ENCODE data around the gene CIRBP. TPM values are rescaled to one million over a fixed set of nuclear protein-coding genes. Genes with fewer than 3 reads are reported as not detected.
A peak's percentile ranks its signal among the peaks of the same experiment; 100 is the strongest.

Gene CIRBP
- total RNA-seq, 5 donors from 2014 or later (not counting 1 experiment from before 2014, with no cell fraction given): 477 to 682 (median 657) TPM

DNA sequence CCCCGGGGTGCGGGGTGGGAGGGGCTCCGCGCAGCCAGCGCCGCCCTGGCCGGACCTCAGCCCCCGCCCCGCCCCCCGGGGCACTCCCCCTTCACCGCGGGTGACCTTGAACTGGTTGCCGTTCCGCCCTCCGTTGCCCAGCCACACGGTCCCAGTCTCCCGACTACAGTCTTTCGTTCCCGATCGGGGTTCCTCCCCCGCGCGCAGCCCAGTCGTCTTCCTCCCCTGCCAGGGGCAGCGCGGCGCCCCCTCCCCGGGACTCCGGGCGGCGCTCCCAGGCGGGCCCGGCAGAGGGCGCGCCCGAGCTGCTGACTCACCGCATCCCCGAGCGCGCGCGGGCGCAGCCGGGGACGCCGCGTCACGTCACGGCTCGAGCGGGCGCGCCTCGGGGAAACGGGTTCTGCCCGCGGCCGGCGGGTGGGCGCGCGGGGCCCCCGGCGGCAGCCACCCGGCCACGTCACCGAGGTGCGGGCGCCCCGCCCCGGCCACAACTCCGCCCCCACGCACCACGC, 20.3 kb upstream of the CIRBP start:
- WGBS (ENCODE audit: insufficient coverage): 2% methylated on average over 67 of the region's 74 CpGs
- peak; percentile 38 to 44 (median 40) for ATAC-seq (replicated peaks in 1 of 4)
- Mint-ChIP-seq H3K27me3 (no peaks in the 10 kb centered on the region), H3K4me3 (peak overlapping the region; percentile 55 to 77 (median 68)), H3K36me3 (peaks cover 3% of the 10 kb centered on the region), H3K4me1 (peaks cover 11 to 14% (median 12%) of the 10 kb centered on the region in 3 donors), H3K9me3 (no peaks in the 10 kb centered on the region), H3K27ac (peak overlapping the region; percentile 61 to 78)
- no peaks in the 10 kb centered on the region for H3K27me3 ChIP-seq (replicated peaks in 1 of 2; ENCODE audit: control insufficient read depth in 2 of 2, extremely low read depth in 1 of 2, insufficient read depth in 2 of 2, low read length in 1 of 2)
- H3K4me1 ChIP-seq (ENCODE audit: control insufficient read depth in 1 of 2, extremely low read depth in 1 of 2, insufficient read depth in 2 of 2, low read length in 2 of 2): peaks cover 16 to 59% of the 10 kb centered on the region in 2 experiments
- H3K9me3 ChIP-seq: no peaks in the 10 kb centered on the region
- POLR2A ChIA-PET: no interaction called here
- peak overlapping the region; percentile 88 for H3K27ac ChIP-seq (ENCODE audit: low read length)
- CTCF ChIA-PET: interaction anchor here in 1 of 2 donors (0.6 kb wide), 1 partner anchor 20 kb away, joined by 3 read pairs; the partner anchor contains the start of gene CIRBP
- peaks cover 8 to 13% of the 10 kb centered on the region in 2 donors for H3K36me3 ChIP-seq (ENCODE audit: control insufficient read depth in 2 of 2, extremely low read depth in 1 of 2, insufficient read depth in 1 of 2, low read length in 1 of 2)
- H3K4me3 ChIP-seq (ENCODE audit: control insufficient read depth in 1 of 2, extremely low read depth in 1 of 2, low read length in 1 of 2): peak overlapping the region; percentile 51 to 66
- DNase-seq: peak; percentile 64 to 93 (median 79)

DNA sequence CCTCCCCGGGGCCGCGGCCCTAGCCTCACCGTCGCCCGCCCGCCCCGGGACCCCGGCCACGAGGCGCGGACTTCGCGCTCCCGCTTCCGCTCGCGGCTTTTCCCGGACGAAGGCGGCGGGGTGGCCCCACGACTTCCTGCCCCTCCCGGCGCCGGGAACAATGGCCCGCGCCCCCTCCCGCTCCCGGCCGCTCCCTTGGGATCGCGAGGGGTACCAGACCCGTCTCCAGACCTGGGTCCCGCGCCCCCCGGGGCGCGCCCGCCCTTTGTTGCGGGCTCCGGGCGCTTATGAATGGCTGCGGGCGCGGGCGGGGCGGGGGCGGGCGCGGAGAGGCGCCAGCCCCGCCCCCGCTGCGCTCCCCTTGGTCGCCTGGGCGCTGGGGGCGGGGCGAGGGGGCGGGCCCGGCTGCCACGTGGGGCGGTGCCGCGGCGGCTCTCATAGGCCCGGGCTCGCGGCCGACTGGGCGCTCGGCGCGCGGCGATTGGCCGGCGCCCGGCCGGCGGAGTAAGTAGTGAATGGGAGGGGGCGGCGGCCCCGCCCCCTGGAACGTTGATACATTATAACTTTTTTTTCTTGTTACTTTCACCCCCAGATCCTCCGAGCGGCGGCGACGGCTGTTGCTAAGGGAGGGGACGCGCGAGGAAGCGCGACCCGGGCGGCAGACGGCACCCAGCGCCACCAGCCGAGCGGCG, 19.7 kb upstream of the CIRBP start:
- peaks cover 20 to 59% of the 10 kb centered on the region in 2 experiments for H3K4me1 ChIP-seq (ENCODE audit: control insufficient read depth in 1 of 2, extremely low read depth in 1 of 2, insufficient read depth in 2 of 2, low read length in 2 of 2)
- H3K9me3 ChIP-seq: no peaks in the 10 kb centered on the region
- peak overlapping the region; percentile 61 to 76 for H3K4me3 ChIP-seq (ENCODE audit: control insufficient read depth in 1 of 2, extremely low read depth in 1 of 2, low read length in 1 of 2)
- no peaks in the 10 kb centered on the region for H3K27me3 ChIP-seq (replicated peaks in 1 of 2; ENCODE audit: control insufficient read depth in 2 of 2, extremely low read depth in 1 of 2, insufficient read depth in 2 of 2, low read length in 1 of 2)
- H3K4me1 Mint-ChIP-seq: peaks cover 11 to 15% (median 13%) of the 10 kb centered on the region in 3 donors
- WGBS (ENCODE audit: insufficient coverage): under 1% methylated on average over 72 of the region's 102 CpGs
- H3K27ac ChIP-seq (ENCODE audit: low read length): peak overlapping the region; percentile 66
- H3K4me3 Mint-ChIP-seq: peak overlapping the region; percentile 73 to 91 (median 82)
- ATAC-seq (replicated peaks in 1 of 4): peak; percentile 60 to 68 (median 64)
- peak; percentile 87 to 98 (median 95) for DNase-seq
- ChIA-PET POLR2A (no interaction called here), CTCF (interaction anchor here in 1 of 2 donors (0.6 kb wide), 1 partner anchor 20 kb away, joined by 3 read pairs; the partner anchor contains the start of gene CIRBP)
- H3K36me3 Mint-ChIP-seq: peaks cover 4% of the 10 kb centered on the region
- H3K27me3 Mint-ChIP-seq: no peaks in the 10 kb centered on the region
- H3K36me3 ChIP-seq (ENCODE audit: control insufficient read depth in 2 of 2, extremely low read depth in 1 of 2, insufficient read depth in 1 of 2, low read length in 1 of 2): peaks cover 4 to 17% of the 10 kb centered on the region in 2 donors
- no peaks in the 10 kb centered on the region for H3K9me3 Mint-ChIP-seq
- peak overlapping the region; percentile 73 to 86 for H3K27ac Mint-ChIP-seq

DNA sequence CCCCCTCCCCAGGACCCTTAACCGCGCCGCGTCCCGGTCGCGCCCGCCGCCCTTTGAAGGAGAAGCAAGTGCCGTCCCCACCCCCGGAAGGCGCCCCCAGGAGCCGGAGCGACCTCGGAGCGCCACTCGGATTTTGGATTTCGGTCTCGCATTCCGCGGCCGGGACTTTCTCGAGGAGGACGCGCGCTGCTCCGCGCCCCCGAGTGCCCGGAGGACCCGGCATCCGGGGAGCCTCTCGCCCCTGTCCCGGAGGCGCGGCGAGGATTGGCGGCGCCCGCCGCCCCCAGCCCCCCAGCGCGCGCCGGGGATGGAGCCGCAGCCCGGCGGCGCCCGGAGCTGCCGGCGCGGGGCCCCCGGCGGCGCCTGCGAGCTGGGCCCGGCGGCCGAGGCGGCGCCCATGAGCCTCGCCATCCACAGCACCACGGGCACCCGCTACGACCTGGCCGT, 19.1 kb upstream of the CIRBP start:
- H3K9me3 ChIP-seq: no peaks in the 10 kb centered on the region
- Mint-ChIP-seq H3K27me3 (no peaks in the 10 kb centered on the region), H3K4me1 (peaks cover 15 to 17% (median 16%) of the 10 kb centered on the region in 3 donors), H3K36me3 (peaks cover 9% of the 10 kb centered on the region), H3K27ac (peak overlapping the region in 1 of 2 donors; percentile 73), H3K4me3 (peak overlapping the region; percentile 73 to 91 (median 82)), H3K9me3 (no peaks in the 10 kb centered on the region)
- CTCF ChIA-PET: no interaction called here
- H3K36me3 ChIP-seq (ENCODE audit: control insufficient read depth in 2 of 2, extremely low read depth in 1 of 2, insufficient read depth in 1 of 2, low read length in 1 of 2): peaks cover 7 to 22% of the 10 kb centered on the region in 2 donors
- WGBS (ENCODE audit: insufficient coverage): under 1% methylated on average over 67 of the region's 67 CpGs
- POLR2A ChIA-PET: no interaction called here
- no peaks in the 10 kb centered on the region for H3K27me3 ChIP-seq (replicated peaks in 1 of 2; ENCODE audit: control insufficient read depth in 2 of 2, extremely low read depth in 1 of 2, insufficient read depth in 2 of 2, low read length in 1 of 2)
- H3K27ac ChIP-seq (ENCODE audit: low read length): peak overlapping the region; percentile 35
- peaks cover 14 to 59% of the 10 kb centered on the region in 2 experiments for H3K4me1 ChIP-seq (ENCODE audit: control insufficient read depth in 1 of 2, extremely low read depth in 1 of 2, insufficient read depth in 2 of 2, low read length in 2 of 2)
- no peak for DNase-seq
- ATAC-seq (replicated peaks in 1 of 4): no peak
- peak overlapping the region; percentile 61 to 76 for H3K4me3 ChIP-seq (ENCODE audit: control insufficient read depth in 1 of 2, extremely low read depth in 1 of 2, low read length in 1 of 2)

DNA sequence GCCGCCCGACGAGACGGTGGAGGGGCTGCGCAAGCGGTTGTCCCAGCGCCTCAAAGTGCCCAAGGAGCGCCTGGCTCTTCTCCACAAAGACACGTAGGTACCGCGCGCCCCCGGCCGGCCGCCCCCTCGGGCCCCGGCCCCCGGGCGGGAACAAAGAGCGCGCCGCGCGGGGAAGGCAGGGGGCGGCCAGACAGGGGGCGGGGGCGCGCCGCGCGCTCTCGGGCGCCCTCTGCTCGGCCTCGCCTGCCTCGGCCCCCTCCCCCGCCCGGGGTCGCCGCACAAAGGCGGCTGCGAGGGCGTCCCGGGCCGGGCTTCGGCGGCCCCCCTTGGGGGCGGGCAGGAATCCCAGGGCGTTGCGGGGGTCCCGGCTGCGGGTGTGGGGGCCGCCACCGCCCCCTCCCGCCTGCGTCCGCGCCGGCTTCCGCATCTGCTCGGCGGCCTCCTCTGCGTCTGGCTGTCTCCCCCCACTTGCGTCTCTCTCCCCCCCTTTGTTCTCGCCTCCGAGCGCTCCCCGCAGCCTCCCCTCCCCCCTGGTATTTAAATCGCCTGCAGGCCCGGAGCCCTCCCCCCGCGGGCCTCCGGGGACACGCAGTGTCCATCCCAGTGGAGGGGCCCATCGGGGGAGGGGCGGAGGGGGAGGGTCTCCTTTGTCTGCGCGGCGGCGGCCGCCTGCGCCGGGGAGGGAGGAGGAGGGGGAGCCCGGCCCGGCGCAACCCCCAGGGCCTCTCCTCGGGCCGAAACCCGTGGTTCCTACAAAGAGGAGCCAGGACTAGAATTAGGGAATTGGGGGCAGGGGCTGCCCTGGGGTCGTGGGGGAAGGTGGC, 18.5 kb upstream of the CIRBP start:
- H3K9me3 ChIP-seq: no peaks in the 10 kb centered on the region
- DNase-seq (peak in 33 of 35 experiments; percentile 52 to 83 (median 66)), ATAC-seq (replicated peaks in 1 of 4) (peak in 3 of 4 experiments; percentile 3 to 5 (median 4))
- ChIA-PET CTCF (interaction anchor here in 1 of 2 donors (0.8 kb wide), 1 partner anchor 16 kb away, joined by 3 read pairs; no protein-coding TSS in a partner anchor), POLR2A (interaction anchor here in 1 of 2 donors (1.3 kb wide), 1 partner anchor 18 kb away, joined by 6 read pairs; the partner anchor contains the start of gene CIRBP)
- H3K27ac Mint-ChIP-seq: peak overlapping the region; percentile 94 to 96
- H3K9me3 Mint-ChIP-seq: no peaks in the 10 kb centered on the region
- H3K27ac ChIP-seq (ENCODE audit: low read length): peak overlapping the region; percentile 92
- peaks cover 18 to 20% (median 18%) of the 10 kb centered on the region in 3 donors for H3K4me1 Mint-ChIP-seq
- peaks cover 16 to 59% of the 10 kb centered on the region in 2 experiments for H3K4me1 ChIP-seq (ENCODE audit: control insufficient read depth in 1 of 2, extremely low read depth in 1 of 2, insufficient read depth in 2 of 2, low read length in 2 of 2)
- peaks cover 11% of the 10 kb centered on the region for H3K36me3 Mint-ChIP-seq
- H3K4me3 Mint-ChIP-seq: peak overlapping the region; percentile 86 to 91 (median 89)
- no peaks in the 10 kb centered on the region for H3K27me3 Mint-ChIP-seq
- H3K4me3 ChIP-seq (ENCODE audit: control insufficient read depth in 1 of 2, extremely low read depth in 1 of 2, low read length in 1 of 2): peak overlapping the region; percentile 76 to 90
- H3K36me3 ChIP-seq (ENCODE audit: control insufficient read depth in 2 of 2, extremely low read depth in 1 of 2, insufficient read depth in 1 of 2, low read length in 1 of 2): peaks cover 13 to 29% of the 10 kb centered on the region in 2 donors
- WGBS (ENCODE audit: insufficient coverage): under 1% methylated on average over 80 of the region's 90 CpGs
- no peaks in the 10 kb centered on the region for H3K27me3 ChIP-seq (replicated peaks in 1 of 2; ENCODE audit: control insufficient read depth in 2 of 2, extremely low read depth in 1 of 2, insufficient read depth in 2 of 2, low read length in 1 of 2)

DNA sequence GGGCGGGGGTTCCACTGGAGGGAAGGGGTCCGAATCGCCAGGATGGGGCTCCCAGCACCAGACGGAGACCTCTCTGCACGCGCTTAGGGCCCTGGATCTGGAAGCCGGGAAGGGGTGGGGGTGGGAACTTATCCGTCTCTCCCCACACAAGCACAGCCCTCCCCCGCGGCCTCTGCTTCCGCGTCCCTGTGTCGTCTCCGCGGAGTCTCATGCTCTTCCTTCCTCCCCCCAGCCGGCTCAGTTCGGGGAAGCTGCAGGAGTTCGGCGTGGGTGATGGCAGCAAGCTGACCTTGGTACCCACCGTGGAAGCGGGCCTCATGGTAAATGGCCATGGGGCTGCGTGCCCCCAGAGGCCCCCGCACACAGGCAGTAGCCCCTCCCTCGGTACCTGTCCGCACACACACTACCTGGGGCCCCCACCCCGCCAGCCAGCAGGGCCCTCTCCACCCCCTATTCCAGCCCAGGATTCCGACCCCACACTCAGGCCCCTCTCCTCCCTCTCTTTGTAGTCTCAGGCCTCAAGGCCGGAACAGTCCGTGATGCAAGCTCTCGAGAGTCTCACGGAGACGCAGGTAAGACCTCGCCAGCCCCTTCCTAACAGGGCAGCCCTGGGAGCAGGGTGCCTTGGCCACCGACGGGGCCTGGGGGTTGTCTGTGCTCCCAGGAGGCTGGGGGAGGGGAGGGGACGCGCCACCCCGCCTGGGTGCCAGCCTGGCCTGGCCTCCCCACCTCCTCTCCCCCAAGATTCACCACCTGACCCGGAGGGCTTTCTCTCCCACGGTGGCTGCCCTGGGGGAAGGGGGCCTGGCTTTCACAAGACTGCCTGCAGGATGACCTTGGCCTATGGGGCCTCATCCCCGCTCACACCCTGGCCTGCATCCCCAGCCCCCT, 17.6 kb upstream of the CIRBP start:
- H3K27ac Mint-ChIP-seq: peak overlapping the region; percentile 94 to 96
- H3K9me3 Mint-ChIP-seq: no peaks in the 10 kb centered on the region
- peaks cover 11% of the 10 kb centered on the region for H3K36me3 Mint-ChIP-seq
- Histone ChIP-seq H3K36me3 (ENCODE audit: control insufficient read depth in 2 of 2, extremely low read depth in 1 of 2, insufficient read depth in 1 of 2, low read length in 1 of 2) (peaks cover 13 to 37% of the 10 kb centered on the region in 2 donors), H3K27me3 (replicated peaks in 1 of 2; ENCODE audit: control insufficient read depth in 2 of 2, extremely low read depth in 1 of 2, insufficient read depth in 2 of 2, low read length in 1 of 2) (no peaks in the 10 kb centered on the region), H3K4me1 (ENCODE audit: control insufficient read depth in 1 of 2, extremely low read depth in 1 of 2, insufficient read depth in 2 of 2, low read length in 2 of 2) (peaks cover 16 to 64% of the 10 kb centered on the region in 2 experiments), H3K4me3 (ENCODE audit: control insufficient read depth in 1 of 2, extremely low read depth in 1 of 2, low read length in 1 of 2) (peak overlapping the region; percentile 76 to 90), H3K9me3 (no peaks in the 10 kb centered on the region), H3K27ac (ENCODE audit: low read length) (peak overlapping the region; percentile 92)
- H3K4me1 Mint-ChIP-seq: peaks cover 18 to 23% (median 18%) of the 10 kb centered on the region in 3 donors
- CTCF ChIA-PET: interaction anchor here in 1 of 2 donors (0.8 kb wide), 1 partner anchor 15 kb away, joined by 3 read pairs; no protein-coding TSS in a partner anchor
- POLR2A ChIA-PET: interaction anchor here in 1 of 2 donors (1.3 kb wide), 1 partner anchor 17 kb away, joined by 6 read pairs; the partner anchor contains the start of gene CIRBP
- no peaks in the 10 kb centered on the region for H3K27me3 Mint-ChIP-seq
- peak in 29 of 35 experiments; percentile 47 to 77 (median 61) for DNase-seq
- 0% methylated on average over 15 of the region's 41 CpGs for WGBS (ENCODE audit: insufficient coverage)
- peak in 3 of 4 experiments; percentile 2 to 7 (median 4) for ATAC-seq (replicated peaks in 1 of 4)
- peak overlapping the region; percentile 86 to 91 (median 89) for H3K4me3 Mint-ChIP-seq

Data from T-cell (primary cell).